Measurements from ENCODE around the gene PREX1.

Gene PREX1

GRCh38 chr20:48695255-48695654, 132.5 kb downstream of the PREX1 start:
- no peak for DNase-seq

GRCh38 chr20:48694381-48694865, 133.4 kb downstream of the PREX1 start:
- DNase-seq: no peak

- no peak for DNase-seq
Observed at GRCh38 chr20:48691523-48691922, 136.3 kb downstream of the PREX1 start.

- no peak for DNase-seq
Observed at GRCh38 chr20:48690888-48691287, 136.9 kb downstream of the PREX1 start.

GRCh38 chr20:48689874-48690571, 137.8 kb downstream of the PREX1 start:
- DNase-seq: no peak

GRCh38 chr20:48689388-48689787, 138.4 kb downstream of the PREX1 start:
- DNase-seq: no peak

- no peak for DNase-seq
Observed at GRCh38 chr20:48688579-48688978, 139.2 kb downstream of the PREX1 start.

- no peak for DNase-seq
Observed at GRCh38 chr20:48687117-48687800, 140.5 kb downstream of the PREX1 start.

GRCh38 chr20:48686238-48687116, 141.3 kb downstream of the PREX1 start:
- no peak for DNase-seq

- DNase-seq: no peak
Observed at GRCh38 chr20:48685300-48685699, 142.5 kb downstream of the PREX1 start.

- DNase-seq: no peak
Observed at GRCh38 chr20:48684501-48685041, 143.2 kb downstream of the PREX1 start.

- DNase-seq: no peak
Observed at GRCh38 chr20:48683467-48684175, 144.2 kb downstream of the PREX1 start.

- DNase-seq: no peak
Observed at GRCh38 chr20:48682529-48683363, 145.1 kb downstream of the PREX1 start.

- DNase-seq: no peak
Observed at GRCh38 chr20:48681873-48682426, 145.8 kb downstream of the PREX1 start.

GRCh38 chr20:48681201-48681872, 146.5 kb downstream of the PREX1 start:
- no peak for DNase-seq

- DNase-seq: no peak
Observed at GRCh38 chr20:48680650-48681049, 147.1 kb downstream of the PREX1 start.

- DNase-seq: no peak
Observed at GRCh38 chr20:48679599-48679998, 148.2 kb downstream of the PREX1 start.

GRCh38 chr20:48679011-48679410, 148.8 kb downstream of the PREX1 start:
- DNase-seq: no peak

- DNase-seq: no peak
Observed at GRCh38 chr20:48678421-48678820, 149.4 kb downstream of the PREX1 start.

GRCh38 chr20:48676795-48677460, 150.9 kb downstream of the PREX1 start:
- DNase-seq: no peak
